HepG2 (cell line): Measurements from ENCODE around the gene PRR14. TPM values are rescaled to one million over a fixed set of nuclear protein-coding genes. Genes with fewer than 3 reads are reported as not detected.
A peak's percentile ranks its signal among the peaks of the same experiment; 100 is the strongest.

Source experiments
- AHR ChIP-seq: IDR thresholded peaks from 2 replicates; pipeline ENCODE4 v1.6.1; 2018; ENCODE audit warnings: missing genetic modification reagents, missing compliant biosample characterization
- ARID2 ChIP-seq: sonication (generic); formaldehyde crosslinking; IDR thresholded peaks from 2 replicates; pipeline ENCODE4 v1.8.1; 2022; ENCODE audit warnings: mild to moderate bottlenecking, missing genetic modification reagents, borderline replicate concordance
- DZIP1 ChIP-seq: sonication (generic); formaldehyde crosslinking; IDR thresholded peaks from 2 replicates; pipeline ENCODE4 v1.5.0; 2020; ENCODE audit warnings: mild to moderate bottlenecking, missing genetic modification reagents
- ETS1 ChIP-seq: sonication (generic); formaldehyde crosslinking; IDR thresholded peaks from 2 replicates; pipeline ENCODE4 v1.4.0; 2020; ENCODE audit warnings: missing genetic modification reagents
- FOXO1 ChIP-seq: sonication (generic); formaldehyde crosslinking; IDR thresholded peaks from 2 replicates; pipeline ENCODE4 v1.4.0; 2020; ENCODE audit warnings: missing genetic modification reagents
- NR2C2 ChIP-seq: sonication (generic); formaldehyde crosslinking; IDR thresholded peaks from 2 replicates; pipeline ENCODE4 v1.4.0; 2020; ENCODE audit warnings: missing genetic modification reagents, mild to moderate bottlenecking, moderate library complexity, borderline replicate concordance
- POGZ ChIP-seq: sonication (generic); formaldehyde crosslinking; IDR thresholded peaks from 2 replicates; pipeline ENCODE4 v1.4.0; 2020; ENCODE audit warnings: mild to moderate bottlenecking, missing genetic modification reagents
- PRPF4 ChIP-seq: fragments of 200-400 bp; formaldehyde crosslinking; IDR thresholded peaks from 2 replicates; pipeline ENCODE4 v1.6.1; 2016; ENCODE audit warnings: low read length, low read depth; ENCODE audit not compliant: poor library complexity, severe bottlenecking
- ZEB1 ChIP-seq: IDR thresholded peaks from 2 replicates; pipeline ENCODE4 v1.6.1; 2012; ENCODE audit warnings: mild to moderate bottlenecking, low read depth, inconsistent platforms; ENCODE audit not compliant: insufficient replicate concordance
- ZFP36L1 ChIP-seq: sonication (generic); formaldehyde crosslinking; IDR thresholded peaks from 2 replicates; pipeline ENCODE4 v1.8.0; 2022; ENCODE audit warnings: mild to moderate bottlenecking, missing genetic modification reagents, moderate library complexity
- ZFP62 ChIP-seq: sonication (generic); formaldehyde crosslinking; IDR thresholded peaks from 2 replicates; pipeline ENCODE4 v1.4.0; 2020; ENCODE audit warnings: missing genetic modification reagents
- ZNF24 ChIP-seq: fragments of 450-650 bp; IDR thresholded peaks from 2 replicates; pipeline ENCODE4 v1.6.1; 2017; ENCODE audit warnings: antibody characterized with exemption, mild to moderate bottlenecking
- ZNF549 ChIP-seq: sonication (generic); formaldehyde crosslinking; IDR thresholded peaks from 2 replicates; pipeline ENCODE4 v1.5.0; 2020; ENCODE audit warnings: missing genetic modification reagents
- ZNF629 ChIP-seq: sonication (generic); formaldehyde crosslinking; conservative IDR thresholded peaks from 2 replicates; pipeline ENCODE4 v1.5.0; 2020; ENCODE audit warnings: missing genetic modification reagents
- ZSCAN29 ChIP-seq: sonication (generic); formaldehyde crosslinking; conservative IDR thresholded peaks from 2 replicates; pipeline ENCODE4 v1.4.0; 2020; ENCODE audit warnings: mild to moderate bottlenecking, missing genetic modification reagents
- polyA plus RNA-seq, 8 experiments: library from polyadenylated mRNA; depleted of rRNA in 3 of 8; stranded (reverse) in 7 of 8; unstranded in 1 of 8; fragments of >200 nt; fragmentation: Illumina TruSeq in 4 of 8; extraction: Trizol in 4 of 8; gene quantifications; 2 replicates each; pipeline versions ENCODE4 v1.2.1 to v1.2.3, GENCODE V29; 2011 to 2016; ENCODE audit warnings: low read depth in 4 of 8, missing spikeins in 1 of 8, mixed read lengths in 1 of 8; ENCODE audit not compliant: insufficient read depth in 1 of 8
- total RNA-seq, 5 experiments: library from RNA; depleted of rRNA; stranded (reverse); fragments of >200 nt; fragmentation: Illumina TruSeq; extraction: Trizol; gene quantifications; 2 replicates each; pipeline ENCODE4 v1.2.3, GENCODE V29; 2016; ENCODE audit warnings: low read depth in 1 of 5
- TF ChIP-seq, protein P1 (sequence below): sonication (generic); formaldehyde crosslinking; IDR thresholded peaks from 2 replicates; pipeline ENCODE4 v1.4.0; 2020; ENCODE audit warnings: missing genetic modification reagents, borderline replicate concordance
- TF ChIP-seq, protein P2 (sequence below): sonication (generic); formaldehyde crosslinking; IDR thresholded peaks from 2 replicates; pipeline ENCODE4 v1.4.0; 2020; ENCODE audit warnings: missing genetic modification reagents
- TF ChIP-seq, protein P3 (sequence below): sonication (generic); formaldehyde crosslinking; IDR thresholded peaks from 2 replicates; pipeline ENCODE4 v1.4.0; 2020; ENCODE audit warnings: missing genetic modification reagents, low read depth, mild to moderate bottlenecking, borderline replicate concordance
- TF ChIP-seq, protein P4 (sequence below): sonication (generic); formaldehyde crosslinking; IDR thresholded peaks from 2 replicates; pipeline ENCODE4 v1.5.1; 2020; ENCODE audit warnings: missing genetic modification reagents, mild to moderate bottlenecking, borderline replicate concordance

Gene PRR14
- total and polyA plus RNA-seq, 2 of the 13 experiments (the other 11 are each of a cell fraction or from before 2014, with no cell fraction given), result 8.4 to 11.0 TPM

- TF ChIP-seq AHR (CRISPR knock-in tag), result peak; percentile 93
- TF ChIP-seq ETS1 (CRISPR knock-in tag), result no peak; the same call in 1 of the 2 replicates
- TF ChIP-seq, protein P1, sequence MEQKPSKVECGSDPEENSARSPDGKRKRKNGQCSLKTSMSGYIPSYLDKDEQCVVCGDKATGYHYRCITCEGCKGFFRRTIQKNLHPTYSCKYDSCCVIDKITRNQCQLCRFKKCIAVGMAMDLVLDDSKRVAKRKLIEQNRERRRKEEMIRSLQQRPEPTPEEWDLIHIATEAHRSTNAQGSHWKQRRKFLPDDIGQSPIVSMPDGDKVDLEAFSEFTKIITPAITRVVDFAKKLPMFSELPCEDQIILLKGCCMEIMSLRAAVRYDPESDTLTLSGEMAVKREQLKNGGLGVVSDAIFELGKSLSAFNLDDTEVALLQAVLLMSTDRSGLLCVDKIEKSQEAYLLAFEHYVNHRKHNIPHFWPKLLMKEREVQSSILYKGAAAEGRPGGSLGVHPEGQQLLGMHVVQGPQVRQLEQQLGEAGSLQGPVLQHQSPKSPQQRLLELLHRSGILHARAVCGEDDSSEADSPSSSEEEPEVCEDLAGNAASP, result peak; percentile 87; the same call in 1 of the 2 replicates
- TF ChIP-seq FOXO1 (CRISPR knock-in tag), result peak; percentile 82
- no peak for TF ChIP-seq PRPF4
- TF ChIP-seq, protein P2, sequence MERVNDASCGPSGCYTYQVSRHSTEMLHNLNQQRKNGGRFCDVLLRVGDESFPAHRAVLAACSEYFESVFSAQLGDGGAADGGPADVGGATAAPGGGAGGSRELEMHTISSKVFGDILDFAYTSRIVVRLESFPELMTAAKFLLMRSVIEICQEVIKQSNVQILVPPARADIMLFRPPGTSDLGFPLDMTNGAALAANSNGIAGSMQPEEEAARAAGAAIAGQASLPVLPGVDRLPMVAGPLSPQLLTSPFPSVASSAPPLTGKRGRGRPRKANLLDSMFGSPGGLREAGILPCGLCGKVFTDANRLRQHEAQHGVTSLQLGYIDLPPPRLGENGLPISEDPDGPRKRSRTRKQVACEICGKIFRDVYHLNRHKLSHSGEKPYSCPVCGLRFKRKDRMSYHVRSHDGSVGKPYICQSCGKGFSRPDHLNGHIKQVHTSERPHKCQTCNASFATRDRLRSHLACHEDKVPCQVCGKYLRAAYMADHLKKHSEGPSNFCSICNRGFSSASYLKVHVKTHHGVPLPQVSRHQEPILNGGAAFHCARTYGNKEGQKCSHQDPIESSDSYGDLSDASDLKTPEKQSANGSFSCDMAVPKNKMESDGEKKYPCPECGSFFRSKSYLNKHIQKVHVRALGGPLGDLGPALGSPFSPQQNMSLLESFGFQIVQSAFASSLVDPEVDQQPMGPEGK (CRISPR knock-in tag), result peak; percentile 100
- TF ChIP-seq POGZ (CRISPR knock-in tag), result peak; percentile 76
- no peak for TF ChIP-seq ARID2 (CRISPR knock-in tag)
- TF ChIP-seq, protein P3, sequence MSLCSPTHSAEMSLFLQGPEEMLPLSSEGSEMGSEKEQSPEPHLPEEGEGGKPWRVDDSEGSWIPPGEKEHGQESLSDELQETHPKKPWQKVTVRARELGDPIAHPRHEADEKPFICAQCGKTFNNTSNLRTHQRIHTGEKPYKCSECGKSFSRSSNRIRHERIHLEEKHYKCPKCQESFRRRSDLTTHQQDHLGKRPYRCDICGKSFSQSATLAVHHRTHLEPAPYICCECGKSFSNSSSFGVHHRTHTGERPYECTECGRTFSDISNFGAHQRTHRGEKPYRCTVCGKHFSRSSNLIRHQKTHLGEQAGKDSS (CRISPR knock-in tag), result peak; percentile 90
- no peak for TF ChIP-seq ZNF24
- TF ChIP-seq, protein P4, sequence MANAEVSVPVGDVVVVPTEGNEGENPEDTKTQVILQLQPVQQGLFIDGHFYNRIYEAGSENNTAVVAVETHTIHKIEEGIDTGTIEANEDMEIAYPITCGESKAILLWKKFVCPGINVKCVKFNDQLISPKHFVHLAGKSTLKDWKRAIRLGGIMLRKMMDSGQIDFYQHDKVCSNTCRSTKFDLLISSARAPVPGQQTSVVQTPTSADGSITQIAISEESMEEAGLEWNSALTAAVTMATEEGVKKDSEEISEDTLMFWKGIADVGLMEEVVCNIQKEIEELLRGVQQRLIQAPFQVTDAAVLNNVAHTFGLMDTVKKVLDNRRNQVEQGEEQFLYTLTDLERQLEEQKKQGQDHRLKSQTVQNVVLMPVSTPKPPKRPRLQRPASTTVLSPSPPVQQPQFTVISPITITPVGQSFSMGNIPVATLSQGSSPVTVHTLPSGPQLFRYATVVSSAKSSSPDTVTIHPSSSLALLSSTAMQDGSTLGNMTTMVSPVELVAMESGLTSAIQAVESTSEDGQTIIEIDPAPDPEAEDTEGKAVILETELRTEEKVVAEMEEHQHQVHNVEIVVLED (CRISPR knock-in tag), result peak; percentile 94
- TF ChIP-seq ZFP36L1 (CRISPR knock-in tag), result peak; percentile 60; the same call in 1 of the 2 replicates
- 0 out of 2 replicates have a peak, but pooled peaks have one; percentile 37 for TF ChIP-seq ZNF629
- peak; percentile 76 for TF ChIP-seq ZEB1
- TF ChIP-seq ZFP62, result no peak
- no peak for TF ChIP-seq ZNF549 (CRISPR knock-in tag)
- no peak; the same call in 1 of the 2 replicates for TF ChIP-seq DZIP1 (CRISPR knock-in tag)
- TF ChIP-seq ZSCAN29 (CRISPR knock-in tag), result peak; percentile 80; the same call in 1 of the 2 replicates
- peak; percentile 96 for TF ChIP-seq NR2C2 (CRISPR knock-in tag)
Observed at GRCh38 chr16:30698139-30698815, 47.5 kb downstream of the PRR14 start (continued).
